HCT116 (cell line): ENCODE measurements around the gene CCDC185. TPM values are rescaled to one million over a fixed set of nuclear protein-coding genes. Genes with fewer than 3 reads are reported as not detected.

Source experiments
- ATAC-seq: fragments of 200-7000 bp; cut with Tn5 transposase; 2 replicates; pipeline ENCODE4 v1.9.1; 2020; ENCODE audit warnings: mild to moderate bottlenecking, moderate library complexity
- BruUV-seq: library from RNA; stranded (reverse); fragments of 400-500 nt; replicated peaks from 2 replicates; lab custom pipeline; 2021; lab: Mats Ljungman, UMichigan
- CTCF ChIA-PET: fragments of 300-600 bp; sonication (Branson Sonifier 250); formaldehyde crosslinking; loops from one replicate; lab custom pipeline; 2021; ENCODE audit warnings: antibody characterized with exemption; lab: Charles Lee
- POLR2A ChIA-PET: fragments of 300-600, 350-600 bp; sonication (Branson Sonifier 250); formaldehyde crosslinking; loops from one replicate; lab custom pipeline; 2021; ENCODE audit warnings: antibody characterized with exemption; lab: Charles Lee
- RAD21 ChIA-PET, 2 experiments: fragments of 300-600 bp; sonication (Branson Sonifier 250); formaldehyde crosslinking; loops; one replicate each; lab custom pipeline; 2023; ENCODE audit warnings: low total read pairs in 2 of 2; ENCODE audit not compliant: uncharacterized antibody in 2 of 2, unreplicated experiment in 2 of 2, low non-redundant PET in 1 of 2; lab: Charles Lee
- DNase-seq: peaks from one replicate; pipeline ENCODE4 v3.0.0-alpha.2; 2010; ENCODE audit warnings: low read depth, low spot score
- H2AFZ ChIP-seq: fragments of 200-600 bp; shearing (Covaris generic), sonication (generic); 2 replicates; pipeline ENCODE4 v1.6.1; 2017; ENCODE audit warnings: low read depth, mixed run types, mixed read lengths, antibody characterized with exemption, low read length; ENCODE audit not compliant: poor library complexity, severe bottlenecking
- H3K27ac ChIP-seq: 2 replicates; pipeline ENCODE4 v1.5.1; 2012; ENCODE audit warnings: low read depth, low read length
- H3K27me3 ChIP-seq: fragments of 200-600 bp; sonication (generic); 2 replicates; pipeline ENCODE4 v1.6.1; 2016; ENCODE audit warnings: mixed run types, low read length, mixed read lengths; ENCODE audit not compliant: insufficient read depth
- H3K36me3 ChIP-seq, 2 experiments: fragments of 200-500 bp in 1 of 2; fragments of 200-600 bp in 1 of 2; sonication (Bioruptor generic) in 1 of 2; sonication (generic) in 1 of 2; 2 replicates each; pipeline versions ENCODE4 v1.5.1 to v1.6.1; 2014 to 2016; ENCODE audit warnings: low read length in 2 of 2, inconsistent platforms in 1 of 2, mixed read lengths in 1 of 2, mixed run types in 1 of 2; ENCODE audit not compliant: insufficient read depth in 2 of 2, control insufficient read depth in 1 of 2
- H3K4me1 ChIP-seq, 2 experiments: fragments of 200-600 bp in 1 of 2; sonication (generic) in 1 of 2; 2 replicates each; pipeline versions ENCODE4 v1.5.1 to v1.6.1; 2012 to 2017; ENCODE audit warnings: low read length in 2 of 2, inconsistent platforms in 1 of 2, mild to moderate bottlenecking in 1 of 2, mixed read lengths in 1 of 2, mixed run types in 1 of 2, moderate library complexity in 1 of 2; ENCODE audit not compliant: insufficient read depth in 2 of 2, control insufficient read depth in 1 of 2
- H3K4me2 ChIP-seq: fragments of 200-600 bp; sonication (generic); 2 replicates; pipeline ENCODE4 v1.6.1; 2017; ENCODE audit warnings: mixed run types, low read length, mixed read lengths
- H3K4me3 ChIP-seq, 2 experiments: fragments of 200-600 bp in 1 of 2; sonication (generic) in 1 of 2; replicated peaks in 1 of 2; 2 replicates each; pipeline ENCODE4 v1.5.1; 2011 to 2016; ENCODE audit warnings: low read length in 2 of 2, control low read depth in 1 of 2, low read depth in 1 of 2, mild to moderate bottlenecking in 1 of 2, mixed read lengths in 1 of 2, mixed run types in 1 of 2
- H3K79me2 ChIP-seq: fragments of 200-600 bp; sonication (generic); 2 replicates; pipeline ENCODE4 v1.6.1; 2017; ENCODE audit warnings: mild to moderate bottlenecking, mixed run types, low read length, moderate library complexity, mixed read lengths; ENCODE audit not compliant: insufficient read depth
- H3K9ac ChIP-seq: fragments of 200-600 bp; sonication (generic); 2 replicates; pipeline ENCODE4 v1.6.1; 2016; ENCODE audit warnings: low read length, mixed read lengths
- H3K9me2 ChIP-seq: fragments of 200-600 bp; sonication (generic), shearing (Covaris generic); 2 replicates; pipeline ENCODE4 v1.6.1; 2017; ENCODE audit warnings: mixed run types, mild to moderate bottlenecking, moderate library complexity; ENCODE audit not compliant: insufficient read depth
- H3K9me3 ChIP-seq, 2 experiments: fragments of 200-500 bp in 1 of 2; fragments of 200-600 bp in 1 of 2; sonication (Bioruptor generic) in 1 of 2; sonication (generic) in 1 of 2; 2 replicates each; pipeline ENCODE4 v1.6.1; 2014 to 2017; ENCODE audit warnings: low read length in 2 of 2, mixed read lengths in 2 of 2, inconsistent platforms in 1 of 2, low read depth in 1 of 2, mild to moderate bottlenecking in 1 of 2, mixed run types in 1 of 2, moderate library complexity in 1 of 2; ENCODE audit not compliant: control insufficient read depth in 1 of 2, insufficient read depth in 1 of 2
- H4K20me1 ChIP-seq: fragments of 200-600 bp; sonication (generic), shearing (Covaris generic); 2 replicates; pipeline ENCODE4 v1.6.1; 2017; ENCODE audit warnings: mixed run types, mild to moderate bottlenecking, moderate library complexity; ENCODE audit not compliant: insufficient read depth
- CBX3 ChIP-seq: IDR thresholded peaks from 2 replicates; pipeline ENCODE4 v1.6.1; 2012; ENCODE audit warnings: low read depth
- CEBPB ChIP-seq: IDR thresholded peaks from 2 replicates; pipeline ENCODE4 v1.6.1; 2012; ENCODE audit warnings: low read depth
- EGR1 ChIP-seq: IDR thresholded peaks from 2 replicates; pipeline ENCODE4 v1.6.1; 2012; ENCODE audit warnings: low read depth
- EZH2 ChIP-seq: fragments of 200-600 bp; sonication (generic); IDR thresholded peaks from 2 replicates; pipeline ENCODE4 v1.6.1; 2017; ENCODE audit warnings: antibody characterized with exemption, mixed run types
- EZH2phosphoT487 ChIP-seq: fragments of 200-600 bp; IDR thresholded peaks from 2 replicates; pipeline ENCODE4 v1.6.1; 2018; ENCODE audit warnings: antibody characterized with exemption, borderline replicate concordance
- FOSL1 ChIP-seq: IDR thresholded peaks from 2 replicates; pipeline ENCODE4 v1.6.1; 2012; ENCODE audit warnings: low read depth
- REST ChIP-seq: IDR thresholded peaks from 2 replicates; pipeline ENCODE4 v1.6.1; 2012; ENCODE audit warnings: low read depth
- SIN3A ChIP-seq: IDR thresholded peaks from 2 replicates; pipeline ENCODE4 v1.6.1; 2012; ENCODE audit warnings: low read depth
- SP1 ChIP-seq: IDR thresholded peaks from 2 replicates; pipeline ENCODE4 v1.6.1; 2012; ENCODE audit warnings: low read depth
- SRF ChIP-seq: IDR thresholded peaks from 2 replicates; pipeline ENCODE4 v1.6.1; 2012; ENCODE audit warnings: low read depth
- YY1 ChIP-seq: IDR thresholded peaks from 2 replicates; pipeline ENCODE4 v1.6.1; 2011; ENCODE audit warnings: low read length, low read depth, moderate library complexity, mild to moderate bottlenecking; ENCODE audit not compliant: insufficient replicate concordance; ENCODE audit errors: extremely low read depth
- ZBTB33 ChIP-seq: IDR thresholded peaks from 2 replicates; pipeline ENCODE4 v1.6.1; 2011; ENCODE audit warnings: mild to moderate bottlenecking, low read length, moderate library complexity; ENCODE audit not compliant: insufficient replicate concordance; ENCODE audit errors: extremely low read depth
- ZFX ChIP-seq: fragments of 450-650 bp; IDR thresholded peaks from 2 replicates; pipeline ENCODE4 v1.6.1; 2017
- intact Hi-C: fragments of 100-400 bp; cut with micrococcal nuclease; formaldehyde crosslinking; loops from 2 replicates; pipeline ENCODE4 v1.10.0; 2022
- total RNA-seq: library from RNA; stranded (reverse); gene quantifications from one replicate; pipeline ENCODE4 v1.2.1, GENCODE V29; 2021; ENCODE audit not compliant: unreplicated experiment
- TF ChIP-seq, protein P1 (sequence below): IDR thresholded peaks from 2 replicates; pipeline ENCODE4 v1.6.1; 2012
- TF ChIP-seq, protein P2 (sequence below), 3 experiments: fragments of 200-600 bp in 1 of 3; sonication (generic) in 1 of 3; IDR thresholded peaks in 2 of 3; conservative IDR thresholded peaks in 1 of 3; 2 replicates each; pipeline ENCODE4 v1.5.1; 2012 to 2017; ENCODE audit warnings: low read depth in 2 of 3, low read length in 2 of 3, antibody characterized with exemption in 1 of 3, borderline replicate concordance in 1 of 3, control low read depth in 1 of 3, mild to moderate bottlenecking in 1 of 3, mixed read lengths in 1 of 3, mixed run types in 1 of 3, moderate library complexity in 1 of 3; ENCODE audit not compliant: insufficient read depth in 1 of 3
- TF ChIP-seq, protein P3 (sequence below): IDR thresholded peaks from 2 replicates; pipeline ENCODE4 v1.6.1; 2012

CCDC185 gene
- total RNA-seq, 1 experiment from 2014 or later = not detected

DNA sequence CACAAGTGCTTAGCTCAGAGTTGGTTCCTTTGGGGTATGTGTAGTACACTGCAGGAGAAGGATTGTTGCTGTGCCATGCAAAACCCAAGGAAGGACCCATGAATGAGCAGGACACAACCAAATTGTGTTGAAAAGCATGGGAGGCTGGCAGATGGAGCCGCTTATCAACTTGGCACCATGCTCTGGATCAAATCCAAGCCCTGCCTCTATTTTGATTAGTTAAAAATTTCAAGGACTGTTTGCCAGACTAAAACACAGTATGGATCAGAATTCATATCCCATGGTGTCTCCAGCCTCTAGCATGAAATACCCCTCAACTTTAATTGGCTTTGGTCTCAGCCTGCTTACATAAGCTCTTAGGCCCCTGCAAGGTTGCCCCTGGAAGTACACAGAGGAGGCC, 27.8 kb downstream of the CCDC185 start:
- H3K4me3 ChIP-seq = no peak overlapping the region
- H3K79me2 ChIP-seq = no peaks in the 10 kb centered on the region
- intact Hi-C loops = no loop called here
- no peak overlapping the region for H3K27ac ChIP-seq
- no peaks in the 10 kb centered on the region for H3K9me2 ChIP-seq
- H3K9me3 ChIP-seq = no peaks in the 10 kb centered on the region
- H4K20me1 ChIP-seq = no peaks in the 10 kb centered on the region
- no peak overlapping the region for H3K4me2 ChIP-seq
- no peak for ATAC-seq
- CTCF ChIA-PET = no interaction called here
- H3K27me3 ChIP-seq = no peaks in the 10 kb centered on the region
- no peak for DNase-seq
- H3K4me1 ChIP-seq = peaks cover 3 to 13% of the 10 kb centered on the region in 2 experiments; a peak in 2 of 4 replicates
- no peaks in the 10 kb centered on the region for H3K36me3 ChIP-seq
- no TSS peak for BruUV-seq
- no peak overlapping the region for H3K9ac ChIP-seq
- H2AFZ ChIP-seq = no peak overlapping the region
- RAD21 ChIA-PET = no interaction called here
- TF ChIP-seq SIN3A (no peak), SRF (no peak), CEBPB (no peak), ZBTB33 (no peak), REST (no peak), FOSL1 (no peak), YY1 (no peak), ZFX (no peak), CBX3 (no peak), EZH2 (no peak), EZH2phosphoT487 (no peak), EGR1 (no peak), SP1 (no peak)
- TF ChIP-seq, protein P1, sequence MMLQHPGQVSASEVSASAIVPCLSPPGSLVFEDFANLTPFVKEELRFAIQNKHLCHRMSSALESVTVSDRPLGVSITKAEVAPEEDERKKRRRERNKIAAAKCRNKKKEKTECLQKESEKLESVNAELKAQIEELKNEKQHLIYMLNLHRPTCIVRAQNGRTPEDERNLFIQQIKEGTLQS = no peak
- TF ChIP-seq, protein P2, sequence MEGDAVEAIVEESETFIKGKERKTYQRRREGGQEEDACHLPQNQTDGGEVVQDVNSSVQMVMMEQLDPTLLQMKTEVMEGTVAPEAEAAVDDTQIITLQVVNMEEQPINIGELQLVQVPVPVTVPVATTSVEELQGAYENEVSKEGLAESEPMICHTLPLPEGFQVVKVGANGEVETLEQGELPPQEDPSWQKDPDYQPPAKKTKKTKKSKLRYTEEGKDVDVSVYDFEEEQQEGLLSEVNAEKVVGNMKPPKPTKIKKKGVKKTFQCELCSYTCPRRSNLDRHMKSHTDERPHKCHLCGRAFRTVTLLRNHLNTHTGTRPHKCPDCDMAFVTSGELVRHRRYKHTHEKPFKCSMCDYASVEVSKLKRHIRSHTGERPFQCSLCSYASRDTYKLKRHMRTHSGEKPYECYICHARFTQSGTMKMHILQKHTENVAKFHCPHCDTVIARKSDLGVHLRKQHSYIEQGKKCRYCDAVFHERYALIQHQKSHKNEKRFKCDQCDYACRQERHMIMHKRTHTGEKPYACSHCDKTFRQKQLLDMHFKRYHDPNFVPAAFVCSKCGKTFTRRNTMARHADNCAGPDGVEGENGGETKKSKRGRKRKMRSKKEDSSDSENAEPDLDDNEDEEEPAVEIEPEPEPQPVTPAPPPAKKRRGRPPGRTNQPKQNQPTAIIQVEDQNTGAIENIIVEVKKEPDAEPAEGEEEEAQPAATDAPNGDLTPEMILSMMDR (IDR thresholded peaks at IDR 0.05 in 2 of 3, conservative IDR thresholded peaks at IDR 0.05 in 1 of 3; ENCODE audit: borderline replicate concordance in 1 of 3, insufficient read depth in 1 of 3, low read depth in 2 of 3, low read length in 2 of 3) = no peak
- TF ChIP-seq, protein P3, sequence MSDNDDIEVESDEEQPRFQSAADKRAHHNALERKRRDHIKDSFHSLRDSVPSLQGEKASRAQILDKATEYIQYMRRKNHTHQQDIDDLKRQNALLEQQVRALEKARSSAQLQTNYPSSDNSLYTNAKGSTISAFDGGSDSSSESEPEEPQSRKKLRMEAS = no peak
- POLR2A ChIA-PET = no interaction called here
